Spleen (tissue), 7 donors: Measurements from ENCODE around the gene WAC.

ENCODE experiments used
- CTCF ChIP-seq, 11 experiments: fragments of 200-600 bp in 7 of 11; fragments of 450-650 bp in 4 of 11; sonication (generic) in 4 of 11; IDR thresholded peaks in 8 of 11; conservative IDR thresholded peaks in 3 of 11; 1 replicate in 7 of 11; 2 replicates in 4 of 11; pipeline versions ENCODE4 v1.4.0 to v1.8.0; 2016 to 2021; ENCODE audit warnings: antibody characterized with exemption in 11 of 11, inconsistent platforms in 4 of 11, mild to moderate bottlenecking in 1 of 11
- POLR2A ChIP-seq, 3 donors: fragments of 450-650 bp; IDR thresholded peaks; one replicate each; pipeline ENCODE4 v1.5.1; 2017; ENCODE audit warnings: antibody characterized with exemption in 3 of 3, mild to moderate bottlenecking in 1 of 3
- POLR2AphosphoS5 ChIP-seq, 3 donors: sonication (generic); formaldehyde crosslinking; IDR thresholded peaks; one replicate each; pipeline ENCODE4 v1.5.1; 2017; ENCODE audit warnings: antibody characterized with exemption in 3 of 3
- donor health status: DM: no; HTN: no; CAD: no; lungs with moderate emphysema.
- donor health status: DM: no; HTN: no; CAD: no.
- donor health status: DM: no; HTN: no; CAD: no.

DNA sequence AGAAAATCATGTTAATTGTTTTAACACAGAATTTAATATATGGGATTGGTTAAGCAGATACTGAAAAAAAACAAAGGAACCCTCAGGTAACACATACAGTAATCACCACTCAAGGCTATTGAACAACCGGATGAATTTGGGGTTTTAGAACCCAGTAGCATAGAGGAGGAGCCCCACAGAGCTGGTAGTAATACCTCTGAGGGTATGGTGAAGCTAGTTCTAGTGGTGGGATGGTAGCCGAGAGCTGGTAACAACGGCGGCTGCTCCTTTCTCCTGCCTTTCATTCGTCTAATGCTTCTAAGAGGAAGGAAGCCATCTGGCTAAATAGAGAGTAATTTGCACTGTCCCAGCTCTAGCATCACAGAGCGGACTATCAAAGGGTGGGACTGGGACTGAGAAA lies 52.2 kb downstream of the WAC start:
- TF ChIP-seq CTCF (IDR thresholded peaks at IDR 0.05 in 8 of 11, conservative IDR thresholded peaks at IDR 0.05 in 3 of 11) (no peak), POLR2A (IDR thresholded peaks at IDR 0.05) (no peak), POLR2AphosphoS5 (IDR thresholded peaks at IDR 0.05) (no peak)
